Activated CD4-positive, alpha-beta T cell treated with anti-CD3 and anti-CD28 coated beads, Interleukin-2, amount 10 ng/mL, durations not matched to agents 7 days and 5 days (primary cell): ENCODE measurements around the gene PRKN. TPM values are rescaled to one million over a fixed set of nuclear protein-coding genes. Genes with fewer than 3 reads are reported as not detected.

ENCODE experiments used
- CTCF ChIA-PET: fragments of 350-600 bp; sonication (Branson Sonifier 250); formaldehyde crosslinking; loops from one replicate; lab custom pipeline; 2021; ENCODE audit warnings: antibody characterized with exemption; lab: Charles Lee
- POLR2A ChIA-PET: fragments of 350-600 bp; sonication (Branson Sonifier 250); formaldehyde crosslinking; loops from one replicate; lab custom pipeline; 2021; ENCODE audit warnings: antibody characterized with exemption; lab: Charles Lee
- DNase-seq: peaks from one replicate; pipeline ENCODE4 v3.0.0-alpha.2; 2020
- H3K27ac Mint-ChIP-seq: one replicate; pipeline ENCODE4 v1.8.0; 2021; ENCODE audit warnings: mild to moderate bottlenecking, moderate library complexity, mixed read lengths
- H3K27me3 Mint-ChIP-seq: one replicate; pipeline ENCODE4 v1.8.0; 2021; ENCODE audit warnings: mixed read lengths
- H3K36me3 Mint-ChIP-seq: one replicate; pipeline ENCODE4 v1.8.0; 2021; ENCODE audit warnings: low read depth, mixed read lengths
- H3K4me1 Mint-ChIP-seq: one replicate; pipeline ENCODE4 v1.8.0; 2021; ENCODE audit warnings: mixed read lengths
- H3K4me3 Mint-ChIP-seq: one replicate; pipeline ENCODE4 v1.8.0; 2021; ENCODE audit warnings: mild to moderate bottlenecking, moderate library complexity, mixed read lengths
- H3K9me3 Mint-ChIP-seq: one replicate; pipeline ENCODE4 v1.8.0; 2021; ENCODE audit warnings: mixed read lengths
- total RNA-seq, 2 experiments: library from RNA; stranded (reverse); gene quantifications; one replicate each; pipeline ENCODE4 v1.2.3, GENCODE V29; 2021

PRKN gene
- total RNA-seq, 2 experiments from 2014 or later, result 0.77 to 0.94 TPM

- DNase-seq, result no peak
- Mint-ChIP-seq H3K4me3 (no peak overlapping the region), H3K9me3 (peaks cover 6% of the 10 kb centered on the region), H3K4me1 (no peaks in the 10 kb centered on the region), H3K27ac (no peak overlapping the region), H3K36me3 (no peaks in the 10 kb centered on the region), H3K27me3 (no peaks in the 10 kb centered on the region)
- ChIA-PET CTCF (no interaction called here), POLR2A (no interaction called here)
Observed at GRCh38 chr6:162157167-162157870, 570.2 kb downstream of the PRKN start.

GRCh38 chr6:162156146-162156545 is 571.4 kb downstream of the PRKN start:
- H3K27me3 Mint-ChIP-seq, result no peaks in the 10 kb centered on the region
- H3K9me3 Mint-ChIP-seq, result peaks cover 6% of the 10 kb centered on the region
- no peak overlapping the region for H3K27ac Mint-ChIP-seq
- no peak for DNase-seq
- no peaks in the 10 kb centered on the region for H3K4me1 Mint-ChIP-seq
- CTCF ChIA-PET, result no interaction called here
- POLR2A ChIA-PET, result no interaction called here
- H3K36me3 Mint-ChIP-seq, result no peaks in the 10 kb centered on the region
- H3K4me3 Mint-ChIP-seq, result no peak overlapping the region

- no peaks in the 10 kb centered on the region for H3K27me3 Mint-ChIP-seq
- no peaks in the 10 kb centered on the region for H3K4me1 Mint-ChIP-seq
- H3K36me3 Mint-ChIP-seq, result no peaks in the 10 kb centered on the region
- H3K4me3 Mint-ChIP-seq, result no peak overlapping the region
- ChIA-PET POLR2A (no interaction called here), CTCF (interaction anchor here (1.2 kb wide), 1 partner anchor 20 kb away, joined by 4 read pairs; no protein-coding TSS in a partner anchor)
- no peak for DNase-seq
- H3K27ac Mint-ChIP-seq, result no peak overlapping the region
- H3K9me3 Mint-ChIP-seq, result peaks cover 9% of the 10 kb centered on the region
Observed at GRCh38 chr6:162154930-162155329, 572.6 kb downstream of the PRKN start.

- Mint-ChIP-seq H3K4me3 (no peak overlapping the region), H3K27me3 (no peaks in the 10 kb centered on the region), H3K27ac (no peak overlapping the region), H3K36me3 (no peaks in the 10 kb centered on the region), H3K4me1 (no peaks in the 10 kb centered on the region), H3K9me3 (peaks cover 9% of the 10 kb centered on the region)
- no peak for DNase-seq
- CTCF ChIA-PET, result interaction anchor here (1.2 kb wide), 1 partner anchor 19 kb away, joined by 4 read pairs; no protein-coding TSS in a partner anchor
- POLR2A ChIA-PET, result no interaction called here
Observed at GRCh38 chr6:162154001-162154400, 573.6 kb downstream of the PRKN start.

GRCh38 chr6:162153120-162153519 is 574.4 kb downstream of the PRKN start:
- H3K9me3 Mint-ChIP-seq, result peaks cover 9% of the 10 kb centered on the region
- CTCF ChIA-PET, result no interaction called here
- no peak for DNase-seq
- no peaks in the 10 kb centered on the region for H3K36me3 Mint-ChIP-seq
- H3K4me1 Mint-ChIP-seq, result no peaks in the 10 kb centered on the region
- H3K27me3 Mint-ChIP-seq, result no peaks in the 10 kb centered on the region
- no peak overlapping the region for H3K27ac Mint-ChIP-seq
- H3K4me3 Mint-ChIP-seq, result no peak overlapping the region
- POLR2A ChIA-PET, result no interaction called here

- CTCF ChIA-PET, result no interaction called here
- Mint-ChIP-seq H3K36me3 (no peaks in the 10 kb centered on the region), H3K9me3 (peaks cover 9% of the 10 kb centered on the region), H3K4me3 (no peak overlapping the region), H3K4me1 (no peaks in the 10 kb centered on the region), H3K27me3 (no peaks in the 10 kb centered on the region), H3K27ac (no peak overlapping the region)
- DNase-seq, result no peak
- POLR2A ChIA-PET, result no interaction called here
Observed at GRCh38 chr6:162151021-162151665, 576.4 kb downstream of the PRKN start.

- no peak for DNase-seq
- Mint-ChIP-seq H3K27me3 (no peaks in the 10 kb centered on the region), H3K4me3 (no peak overlapping the region), H3K27ac (no peak overlapping the region), H3K9me3 (peaks cover 9% of the 10 kb centered on the region), H3K36me3 (no peaks in the 10 kb centered on the region), H3K4me1 (no peaks in the 10 kb centered on the region)
- ChIA-PET POLR2A (no interaction called here), CTCF (no interaction called here)
Observed at GRCh38 chr6:162150295-162150694, 577.3 kb downstream of the PRKN start.

- no peak for DNase-seq
- H3K27ac Mint-ChIP-seq, result no peak overlapping the region
- peaks cover 9% of the 10 kb centered on the region for H3K9me3 Mint-ChIP-seq
- H3K27me3 Mint-ChIP-seq, result no peaks in the 10 kb centered on the region
- ChIA-PET POLR2A (no interaction called here), CTCF (no interaction called here)
- no peaks in the 10 kb centered on the region for H3K36me3 Mint-ChIP-seq
- no peaks in the 10 kb centered on the region for H3K4me1 Mint-ChIP-seq
- no peak overlapping the region for H3K4me3 Mint-ChIP-seq
Observed at GRCh38 chr6:162149786-162150185, 577.8 kb downstream of the PRKN start.

- ChIA-PET POLR2A (no interaction called here), CTCF (no interaction called here)
- no peak for DNase-seq
- Mint-ChIP-seq H3K9me3 (peaks cover 4% of the 10 kb centered on the region), H3K36me3 (no peaks in the 10 kb centered on the region), H3K4me1 (no peaks in the 10 kb centered on the region), H3K4me3 (no peak overlapping the region), H3K27ac (no peak overlapping the region), H3K27me3 (no peaks in the 10 kb centered on the region)
Observed at GRCh38 chr6:162147805-162148204, 579.8 kb downstream of the PRKN start.

GRCh38 chr6:162147281-162147680 is 580.3 kb downstream of the PRKN start:
- no peaks in the 10 kb centered on the region for H3K27me3 Mint-ChIP-seq
- no peak overlapping the region for H3K4me3 Mint-ChIP-seq
- CTCF ChIA-PET, result no interaction called here
- H3K4me1 Mint-ChIP-seq, result no peaks in the 10 kb centered on the region
- H3K9me3 Mint-ChIP-seq, result peaks cover 4% of the 10 kb centered on the region
- no peak for DNase-seq
- H3K27ac Mint-ChIP-seq, result no peak overlapping the region
- H3K36me3 Mint-ChIP-seq, result no peaks in the 10 kb centered on the region
- POLR2A ChIA-PET, result no interaction called here

GRCh38 chr6:162140251-162140852 is 587.2 kb downstream of the PRKN start:
- Mint-ChIP-seq H3K36me3 (no peaks in the 10 kb centered on the region), H3K4me3 (no peak overlapping the region), H3K27ac (no peak overlapping the region), H3K27me3 (no peaks in the 10 kb centered on the region), H3K4me1 (no peaks in the 10 kb centered on the region), H3K9me3 (peaks cover 9% of the 10 kb centered on the region)
- ChIA-PET POLR2A (no interaction called here), CTCF (no interaction called here)
- no peak for DNase-seq

GRCh38 chr6:162125659-162126058 is 601.9 kb downstream of the PRKN start:
- no peaks in the 10 kb centered on the region for H3K4me1 Mint-ChIP-seq
- CTCF ChIA-PET, result interaction anchor here (1.6 kb wide), 1 partner anchor 16 kb away, joined by 3 read pairs; no protein-coding TSS in a partner anchor
- no peaks in the 10 kb centered on the region for H3K36me3 Mint-ChIP-seq

GRCh38 chr6:162124710-162125435 is 602.7 kb downstream of the PRKN start:
- H3K27ac Mint-ChIP-seq, result no peak overlapping the region
- ChIA-PET POLR2A (no interaction called here), CTCF (interaction anchor here (1.6 kb wide), 1 partner anchor 15 kb away, joined by 3 read pairs; no protein-coding TSS in a partner anchor)

More at GRCh38 chr6:162125659-162126058, 601.9 kb downstream of the PRKN start:
- no peak overlapping the region for H3K27ac Mint-ChIP-seq
- no peak for DNase-seq
- no peak overlapping the region for H3K4me3 Mint-ChIP-seq
- POLR2A ChIA-PET, result no interaction called here
- H3K9me3 Mint-ChIP-seq, result peaks cover 2% of the 10 kb centered on the region
- no peaks in the 10 kb centered on the region for H3K27me3 Mint-ChIP-seq

More at GRCh38 chr6:162124710-162125435, 602.7 kb downstream of the PRKN start:
- Mint-ChIP-seq H3K27me3 (no peaks in the 10 kb centered on the region), H3K4me1 (no peaks in the 10 kb centered on the region), H3K36me3 (no peaks in the 10 kb centered on the region), H3K9me3 (no peaks in the 10 kb centered on the region), H3K4me3 (no peak overlapping the region)
- DNase-seq, result no peak
